ENCODE results near the gene RPTOR.

The RPTOR gene

GRCh38 chr17:80773243-80773991 lies 228.8 kb downstream of the RPTOR start:
- no peak for DNase-seq
- TF ChIP-seq POLR2A (IDR thresholded peaks at IDR 0.05; ENCODE audit: low read length) (no peak), GATA1 (IDR thresholded peaks at IDR 0.05; ENCODE audit: low read depth, low read length) (no peak)

- DNase-seq, result no peak
- TF ChIP-seq GATA1 (IDR thresholded peaks at IDR 0.05; ENCODE audit: low read depth, low read length), result no peak
- TF ChIP-seq POLR2A (IDR thresholded peaks at IDR 0.05; ENCODE audit: low read length), result no peak
Observed at GRCh38 chr17:80774146-80774545, 229.5 kb downstream of the RPTOR start.

DNA sequence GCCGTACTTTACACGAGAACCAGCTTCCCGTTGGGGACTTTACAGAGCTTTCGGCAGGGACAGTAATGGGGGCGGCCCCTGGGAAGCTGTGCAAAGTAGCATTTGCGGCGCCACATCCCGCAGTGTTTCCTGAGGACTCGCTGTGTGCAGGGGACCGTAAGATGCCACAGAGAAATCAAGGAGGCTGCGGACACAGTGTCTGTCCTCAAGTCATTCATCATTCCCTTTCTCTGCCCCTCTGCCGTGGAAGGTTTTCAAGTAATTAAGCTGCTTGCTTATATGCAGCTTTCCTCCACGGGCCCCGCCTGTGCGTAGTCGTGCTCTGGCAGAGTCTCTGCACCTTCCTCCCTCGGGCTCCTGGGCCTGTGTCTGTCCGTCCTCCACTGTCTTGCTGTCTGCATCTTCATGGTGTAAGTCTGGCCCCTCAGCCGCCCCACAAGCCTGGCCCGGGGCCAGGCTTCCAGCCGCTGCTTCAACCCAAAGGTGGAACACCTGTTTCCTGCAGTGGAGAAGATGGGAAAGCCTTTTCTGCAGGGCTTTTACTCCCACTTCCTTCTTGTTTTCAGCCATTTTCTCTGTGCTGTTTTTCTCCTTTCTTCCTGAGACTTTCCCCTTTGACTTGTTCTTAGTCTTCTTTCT lies 230.1 kb downstream of the RPTOR start:
- TF ChIP-seq POLR2A (IDR thresholded peaks at IDR 0.05; ENCODE audit: low read length) (no peak), GATA1 (IDR thresholded peaks at IDR 0.05; ENCODE audit: low read depth, low read length) (no peak)
- DNase-seq, result no peak

DNA sequence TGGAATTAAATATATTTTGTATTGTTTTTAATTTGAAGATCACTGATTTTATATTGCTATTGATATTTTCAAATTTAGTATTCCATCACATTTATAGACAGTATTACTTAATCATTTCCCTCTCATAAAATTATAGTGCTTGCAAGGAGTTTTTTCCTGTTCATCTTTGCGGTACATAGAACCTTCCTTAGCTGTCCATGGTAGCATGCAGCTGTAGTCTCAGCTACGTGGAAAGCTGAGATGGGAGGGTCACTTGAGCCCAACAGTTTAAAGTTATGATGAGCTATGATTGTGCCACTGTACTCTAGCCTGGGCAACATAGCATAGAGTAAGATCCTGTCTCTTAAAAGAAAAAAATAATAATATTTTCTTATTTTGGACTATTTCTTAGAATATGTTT lies 231.2 kb downstream of the RPTOR start:
- no peak for DNase-seq
- TF ChIP-seq GATA1 (IDR thresholded peaks at IDR 0.05; ENCODE audit: low read depth, low read length) (no peak), POLR2A (IDR thresholded peaks at IDR 0.05; ENCODE audit: low read length) (no peak)

- TF ChIP-seq POLR2A (IDR thresholded peaks at IDR 0.05; ENCODE audit: low read length) (no peak), GATA1 (IDR thresholded peaks at IDR 0.05; ENCODE audit: low read depth, low read length) (no peak)
- DNase-seq, result no peak
Observed at GRCh38 chr17:80777274-80777673, 232.6 kb downstream of the RPTOR start.

DNA sequence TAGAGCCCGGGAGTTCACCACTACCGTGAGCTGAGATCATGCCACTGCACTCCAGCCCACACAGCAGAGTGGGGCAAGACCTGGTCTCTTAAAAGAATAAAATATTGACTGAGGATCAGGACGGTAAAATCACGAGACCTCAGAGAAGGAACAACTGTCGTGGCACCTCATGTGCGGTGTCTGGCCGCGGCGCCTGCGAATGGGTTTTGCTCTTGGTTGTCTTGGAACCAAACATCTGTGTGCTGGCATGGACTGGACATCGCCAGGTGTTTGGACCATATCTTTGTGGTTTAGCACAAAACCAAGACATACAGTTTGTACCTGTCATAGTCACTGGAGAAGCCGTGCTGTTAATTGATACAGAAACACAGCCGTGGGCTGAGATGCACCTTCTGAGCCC lies 234.1 kb downstream of the RPTOR start:
- no peak for DNase-seq
- TF ChIP-seq GATA1 (IDR thresholded peaks at IDR 0.05; ENCODE audit: low read depth, low read length) (no peak), POLR2A (IDR thresholded peaks at IDR 0.05; ENCODE audit: low read length) (no peak)

DNA sequence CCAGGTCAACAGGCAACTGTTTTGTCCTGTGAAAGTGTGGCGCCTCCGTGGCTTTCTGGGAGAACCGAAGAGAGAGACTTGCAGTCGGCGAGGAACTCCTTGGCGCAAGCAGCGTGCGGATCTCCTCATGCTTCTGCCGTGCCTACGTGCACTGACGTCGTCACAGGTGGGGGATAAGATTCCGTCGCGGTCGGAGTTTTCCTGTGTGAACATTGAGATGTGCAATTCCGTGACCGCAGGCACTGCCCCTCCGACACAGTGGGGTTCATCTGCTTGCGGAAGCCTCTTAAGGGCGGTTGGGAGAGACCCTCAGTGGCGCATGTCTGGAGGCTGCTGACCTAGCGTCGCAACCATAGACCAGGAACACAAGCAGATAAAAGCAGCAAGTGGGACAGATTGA lies 234.7 kb downstream of the RPTOR start:
- TF ChIP-seq GATA1 (IDR thresholded peaks at IDR 0.05; ENCODE audit: low read depth, low read length) (no peak), POLR2A (IDR thresholded peaks at IDR 0.05; ENCODE audit: low read length) (no peak)
- DNase-seq, result no peak

GRCh38 chr17:80779961-80780380 lies 235.3 kb downstream of the RPTOR start:
- peak in 1 of 2 experiments; percentile 12 for DNase-seq
- TF ChIP-seq GATA1 (IDR thresholded peaks at IDR 0.05; ENCODE audit: low read depth, low read length) (no peak), POLR2A (IDR thresholded peaks at IDR 0.05; ENCODE audit: low read length) (no peak)

DNA sequence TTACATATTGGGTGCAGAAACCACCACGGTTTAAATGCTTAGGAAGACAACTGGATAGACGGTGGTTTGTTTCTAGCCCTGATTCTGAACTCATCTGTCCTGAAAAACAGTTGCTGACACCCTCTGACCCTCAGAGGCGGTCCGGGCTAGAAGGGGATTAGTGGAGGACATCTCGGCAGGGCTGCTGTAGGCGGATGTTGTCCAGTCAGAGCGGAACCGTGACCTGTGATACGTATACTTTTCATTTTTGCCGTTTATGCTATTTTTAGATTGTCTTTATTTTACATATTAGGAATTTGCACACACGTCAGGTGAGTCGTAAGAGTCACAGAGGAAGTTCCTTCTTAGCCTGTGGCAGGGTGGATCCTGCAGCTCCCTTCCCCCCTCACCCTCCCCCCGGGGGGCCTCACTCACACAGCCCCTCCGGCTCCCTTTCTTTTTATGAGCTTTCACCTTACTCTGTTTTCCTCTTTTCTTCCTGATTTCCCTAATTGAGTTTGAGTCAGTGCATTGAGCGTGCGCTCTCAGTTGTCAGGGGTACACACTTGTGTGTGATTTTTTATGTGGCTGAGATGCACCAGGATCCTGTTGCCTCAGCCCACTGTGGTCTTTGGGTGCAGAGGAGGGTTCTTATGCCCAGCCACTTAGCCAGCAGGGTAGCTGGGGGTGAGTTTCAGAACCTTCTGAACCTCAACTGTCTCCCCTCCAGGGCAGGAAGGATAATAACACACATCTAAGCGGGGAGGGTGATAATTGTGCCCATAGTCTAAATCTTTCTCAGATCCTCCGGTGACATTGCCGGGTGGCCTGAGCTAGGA lies 236.0 kb downstream of the RPTOR start:
- no peak for DNase-seq

DNA sequence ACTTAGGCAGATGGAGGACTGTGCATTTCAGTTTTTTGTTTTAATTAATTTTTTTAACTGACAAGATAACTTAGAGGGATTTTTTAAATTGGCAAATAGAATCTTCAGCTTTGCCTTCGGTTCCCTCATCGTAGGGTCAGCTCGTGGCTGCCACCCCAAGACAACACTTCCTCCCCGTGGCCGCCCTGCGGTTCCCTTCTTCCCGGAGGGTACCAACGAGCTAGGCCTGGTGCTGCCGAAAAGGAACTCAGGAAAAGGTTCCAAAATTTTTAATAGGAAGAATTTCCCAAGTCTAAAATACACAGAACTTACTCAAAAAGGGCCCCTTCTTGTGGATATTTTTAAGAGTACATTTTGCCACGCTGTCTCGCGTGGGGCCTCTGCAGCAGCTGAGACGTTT lies 236.6 kb downstream of the RPTOR start:
- TF ChIP-seq POLR2A (IDR thresholded peaks at IDR 0.05; ENCODE audit: low read length) (no peak), GATA1 (IDR thresholded peaks at IDR 0.05; ENCODE audit: low read depth, low read length) (no peak)
- DNase-seq, result no peak

More for the DNA sequence above, 236.0 kb downstream of the RPTOR start:
- TF ChIP-seq GATA1 (IDR thresholded peaks at IDR 0.05; ENCODE audit: low read depth, low read length), result no peak
- no peak for TF ChIP-seq POLR2A (IDR thresholded peaks at IDR 0.05; ENCODE audit: low read length)

- DNase-seq, result no peak
- TF ChIP-seq GATA1 (IDR thresholded peaks at IDR 0.05; ENCODE audit: low read depth, low read length) (no peak), POLR2A (IDR thresholded peaks at IDR 0.05; ENCODE audit: low read length) (no peak)
Observed at GRCh38 chr17:80781807-80782277, 237.2 kb downstream of the RPTOR start.

DNA sequence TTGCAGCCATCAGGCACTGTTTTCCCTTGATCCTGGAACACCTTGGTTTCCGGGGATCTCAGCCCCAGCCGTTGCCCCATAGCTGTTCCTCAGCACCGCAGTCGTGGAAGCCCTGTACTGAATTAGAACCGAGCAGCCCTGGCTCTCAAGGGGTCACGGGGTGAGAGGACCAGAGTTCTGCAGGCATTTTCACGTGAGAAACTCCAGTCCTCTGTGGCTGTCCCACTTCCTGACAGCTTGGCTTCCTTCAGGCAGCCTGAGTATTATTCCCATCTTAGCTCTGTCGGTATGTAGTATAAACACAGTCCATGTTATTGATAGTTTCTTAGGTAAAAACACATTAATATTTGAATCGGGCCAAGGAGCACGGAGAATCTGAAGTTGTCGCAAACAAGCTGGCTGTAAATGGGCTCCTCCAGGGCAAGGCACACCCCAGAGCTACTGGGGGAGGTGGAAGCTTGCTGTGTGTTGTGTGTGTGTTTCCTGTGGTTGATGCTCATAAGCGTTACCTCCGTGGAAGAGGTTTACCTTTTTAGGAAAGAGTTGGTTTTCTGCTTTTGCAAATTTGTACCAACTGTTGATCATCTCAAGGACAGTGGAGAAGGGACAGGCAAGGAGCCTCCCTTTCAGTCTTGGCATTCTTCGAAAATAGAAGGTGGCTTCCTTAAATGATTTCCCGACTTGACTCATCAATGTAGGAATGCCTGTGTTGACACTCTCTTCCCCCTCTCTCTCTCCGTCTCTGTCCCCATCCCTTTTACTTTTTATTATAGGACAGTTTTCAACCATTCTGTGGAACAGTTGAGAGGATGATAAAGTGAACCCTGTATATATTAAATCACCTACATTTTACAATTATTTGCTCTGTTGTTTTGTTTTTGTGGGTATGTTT lies 238.1 kb downstream of the RPTOR start:
- TF ChIP-seq POLR2A (IDR thresholded peaks at IDR 0.05; ENCODE audit: low read length), result no peak
- TF ChIP-seq GATA1 (IDR thresholded peaks at IDR 0.05; ENCODE audit: low read depth, low read length), result no peak
- no peak for DNase-seq

- DNase-seq, result no peak
- TF ChIP-seq POLR2A (IDR thresholded peaks at IDR 0.05; ENCODE audit: low read length) (no peak), GATA1 (IDR thresholded peaks at IDR 0.05; ENCODE audit: low read depth, low read length) (no peak)
Observed at GRCh38 chr17:80783486-80783885, 238.8 kb downstream of the RPTOR start.

Data from erythroblast (primary cell).